ENCODE data around the gene PDX1.

The PDX1 gene

DNA sequence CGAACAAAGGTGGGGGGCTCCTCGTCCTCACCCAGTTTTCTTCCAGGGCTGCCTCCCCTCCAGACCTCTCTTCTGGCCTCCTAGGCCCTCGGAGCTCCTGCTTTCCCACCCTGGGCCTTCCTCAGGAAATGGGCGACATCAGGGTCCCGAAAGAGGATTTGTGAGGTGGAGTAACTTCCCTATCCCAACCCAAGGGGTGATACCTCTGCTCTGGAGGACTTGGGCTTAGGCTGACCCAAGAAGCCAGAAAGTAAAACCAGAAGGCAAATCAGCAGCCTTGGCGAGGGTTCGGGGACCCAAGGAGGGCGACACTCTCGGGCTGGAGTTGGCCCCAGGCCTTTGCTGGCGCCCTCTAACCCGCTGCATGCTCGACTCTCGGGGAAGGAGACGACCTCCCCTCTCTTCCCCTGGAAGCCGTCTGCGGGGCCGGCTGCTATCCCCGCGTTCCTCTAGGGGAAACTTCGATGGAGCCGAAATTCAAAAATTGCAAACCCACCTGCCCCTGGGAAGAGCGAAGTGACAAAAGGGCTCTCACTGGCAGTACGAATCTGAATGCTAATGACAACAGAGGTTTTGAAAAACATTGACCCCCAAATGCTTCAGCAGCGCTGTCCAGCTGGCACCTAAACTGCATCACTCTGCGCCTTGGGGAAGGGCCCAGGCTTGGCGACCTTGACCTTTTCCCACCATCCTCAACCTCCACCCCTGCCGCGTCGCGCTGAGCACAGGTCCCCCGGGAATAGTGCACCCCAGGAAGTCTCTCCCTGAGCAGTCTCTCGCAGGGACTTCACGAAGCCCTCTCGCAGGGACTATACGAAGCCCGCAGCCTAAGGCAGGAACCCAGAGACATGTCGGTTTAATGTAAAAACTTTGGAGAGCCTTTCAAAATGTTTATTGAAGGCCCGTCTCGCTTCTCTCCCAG is 2.4 kb downstream of the PDX1 start:
- DNase-seq: no peak

DNA sequence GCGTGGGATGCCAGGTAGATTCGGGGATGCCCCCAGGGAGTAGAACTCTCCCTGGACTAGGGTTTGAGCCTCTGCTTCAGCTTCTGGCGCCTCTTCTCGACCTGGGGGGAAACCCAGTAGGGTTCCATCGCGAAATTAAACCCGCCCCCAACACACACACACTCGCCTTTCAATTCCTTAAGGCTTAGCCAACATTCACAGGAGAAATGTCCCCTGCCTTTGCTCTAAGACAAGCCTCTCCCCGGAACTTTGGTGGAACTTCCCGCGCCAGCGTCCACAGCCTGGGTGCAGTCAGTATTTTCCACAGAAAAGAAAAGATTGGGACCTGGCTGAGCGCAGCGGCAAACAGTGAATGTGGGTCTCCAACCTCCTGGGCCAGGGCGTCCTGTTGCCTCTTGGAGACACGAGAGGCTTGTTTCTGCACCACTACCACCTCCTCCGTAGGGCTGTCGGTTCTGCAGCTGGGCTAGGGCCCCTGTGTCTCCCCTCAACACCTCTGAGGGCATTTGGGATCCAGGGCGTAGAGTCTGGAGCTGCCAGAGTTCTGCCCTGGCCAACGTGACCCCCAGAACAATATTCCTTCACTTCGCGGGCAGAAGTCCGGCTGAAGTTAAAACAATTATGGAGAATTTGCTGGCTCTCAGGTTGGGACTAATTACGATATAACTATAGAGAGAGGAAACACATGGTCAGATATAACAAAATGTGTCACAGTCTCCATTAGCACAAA is 3.2 kb downstream of the PDX1 start:
- DNase-seq: no peak

DNA sequence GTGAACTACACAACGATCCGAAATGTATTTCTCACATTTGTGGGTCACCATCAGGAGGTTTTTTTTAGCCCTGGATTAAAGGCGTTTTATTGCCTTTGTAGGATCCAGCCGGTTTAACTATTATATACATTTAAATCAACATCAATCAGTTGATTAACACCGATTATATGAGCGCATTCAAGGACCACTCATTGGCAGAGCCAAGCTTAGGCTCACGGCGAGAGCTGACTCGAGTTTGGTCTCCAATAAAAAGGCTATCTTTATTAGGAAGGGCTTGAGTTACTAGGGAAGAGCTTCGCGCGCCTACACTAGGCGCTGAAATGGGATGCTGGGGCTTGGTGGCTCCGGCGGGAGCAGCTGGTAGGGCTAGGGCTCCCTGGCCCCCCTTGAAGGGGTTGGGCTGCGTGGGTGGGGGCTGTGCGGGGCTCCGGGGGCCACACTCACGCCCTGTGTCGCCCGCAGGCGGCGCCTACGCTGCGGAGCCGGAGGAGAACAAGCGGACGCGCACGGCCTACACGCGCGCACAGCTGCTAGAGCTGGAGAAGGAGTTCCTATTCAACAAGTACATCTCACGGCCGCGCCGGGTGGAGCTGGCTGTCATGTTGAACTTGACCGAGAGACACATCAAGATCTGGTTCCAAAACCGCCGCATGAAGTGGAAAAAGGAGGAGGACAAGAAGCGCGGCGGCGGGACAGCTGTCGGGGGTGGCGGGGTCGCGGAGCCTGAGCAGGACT is 4.2 kb downstream of the PDX1 start:
- DNase-seq: no peak

DNA sequence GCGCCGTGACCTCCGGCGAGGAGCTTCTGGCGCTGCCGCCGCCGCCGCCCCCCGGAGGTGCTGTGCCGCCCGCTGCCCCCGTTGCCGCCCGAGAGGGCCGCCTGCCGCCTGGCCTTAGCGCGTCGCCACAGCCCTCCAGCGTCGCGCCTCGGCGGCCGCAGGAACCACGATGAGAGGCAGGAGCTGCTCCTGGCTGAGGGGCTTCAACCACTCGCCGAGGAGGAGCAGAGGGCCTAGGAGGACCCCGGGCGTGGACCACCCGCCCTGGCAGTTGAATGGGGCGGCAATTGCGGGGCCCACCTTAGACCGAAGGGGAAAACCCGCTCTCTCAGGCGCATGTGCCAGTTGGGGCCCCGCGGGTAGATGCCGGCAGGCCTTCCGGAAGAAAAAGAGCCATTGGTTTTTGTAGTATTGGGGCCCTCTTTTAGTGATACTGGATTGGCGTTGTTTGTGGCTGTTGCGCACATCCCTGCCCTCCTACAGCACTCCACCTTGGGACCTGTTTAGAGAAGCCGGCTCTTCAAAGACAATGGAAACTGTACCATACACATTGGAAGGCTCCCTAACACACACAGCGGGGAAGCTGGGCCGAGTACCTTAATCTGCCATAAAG is 4.8 kb downstream of the PDX1 start:
- no peak for DNase-seq

DNA sequence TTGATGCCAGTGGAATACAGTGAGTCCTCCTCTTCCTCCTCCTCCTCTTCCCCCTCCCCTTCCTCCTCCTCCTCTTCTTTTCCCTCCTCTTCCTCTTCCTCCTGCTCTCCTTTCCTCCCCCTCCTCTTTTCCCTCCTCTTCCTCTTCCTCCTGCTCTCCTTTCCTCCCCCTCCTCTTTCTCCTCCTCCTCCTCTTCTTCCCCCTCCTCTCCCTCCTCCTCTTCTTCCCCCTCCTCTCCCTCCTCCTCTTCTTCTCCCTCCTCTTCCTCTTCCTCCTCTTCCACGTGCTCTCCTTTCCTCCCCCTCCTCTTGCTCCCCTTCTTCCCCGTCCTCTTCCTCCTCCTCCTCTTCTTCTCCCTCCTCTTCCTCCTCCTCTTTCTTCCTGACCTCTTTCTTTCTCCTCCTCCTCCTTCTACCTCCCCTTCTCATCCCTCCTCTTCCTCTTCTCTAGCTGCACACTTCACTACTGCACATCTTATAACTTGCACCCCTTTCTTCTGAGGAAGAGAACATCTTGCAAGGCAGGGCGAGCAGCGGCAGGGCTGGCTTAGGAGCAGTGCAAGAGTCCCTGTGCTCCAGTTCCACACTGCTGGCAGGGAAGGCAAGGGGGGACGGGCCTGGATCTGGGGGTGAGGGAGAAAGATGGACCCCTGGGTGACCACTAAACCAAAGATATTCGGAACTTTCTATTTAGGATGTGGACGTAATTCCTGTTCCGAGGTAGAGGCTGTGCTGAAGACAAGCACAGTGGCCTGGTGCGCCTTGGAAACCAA is 5.6 kb downstream of the PDX1 start:
- DNase-seq: no peak

DNA sequence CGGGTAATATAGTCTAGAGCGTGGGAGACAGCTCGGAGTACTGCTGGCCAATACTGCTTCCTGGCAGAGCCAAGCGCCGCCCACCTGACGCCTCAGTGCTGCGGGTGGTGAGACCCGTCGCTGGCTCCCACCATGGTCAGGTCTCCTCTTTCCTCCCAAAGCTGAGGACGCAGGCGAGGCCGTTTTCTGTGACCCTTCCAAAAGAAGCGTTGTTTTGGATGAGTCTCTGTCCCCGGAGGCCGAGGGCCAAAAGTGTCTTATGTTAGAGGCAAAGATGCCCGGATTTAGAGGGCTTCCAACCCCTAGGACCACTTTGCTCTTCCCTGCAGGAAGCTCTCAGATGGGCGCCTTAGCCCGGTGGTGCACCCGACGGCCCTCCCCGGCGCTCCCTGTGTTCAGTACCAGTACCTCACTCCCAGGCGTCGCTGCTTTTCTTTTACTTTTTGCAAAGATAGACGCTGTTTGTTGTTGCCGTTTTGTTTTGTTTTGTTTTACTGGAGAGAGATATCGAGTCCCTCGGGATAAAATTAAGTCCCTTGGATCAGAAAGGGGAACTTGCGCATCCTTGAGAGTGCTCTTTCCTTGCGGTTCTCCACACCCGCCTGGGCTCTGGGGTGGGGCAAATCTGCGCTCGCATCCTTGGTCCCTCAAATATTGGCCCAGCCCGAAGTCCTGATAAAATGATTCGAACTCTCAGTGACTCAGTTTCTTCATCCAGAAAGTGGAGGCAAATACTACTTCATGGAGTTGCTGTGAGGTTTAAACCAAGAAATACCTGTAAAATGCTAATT is 7.0 kb downstream of the PDX1 start:
- DNase-seq: no peak

DNA sequence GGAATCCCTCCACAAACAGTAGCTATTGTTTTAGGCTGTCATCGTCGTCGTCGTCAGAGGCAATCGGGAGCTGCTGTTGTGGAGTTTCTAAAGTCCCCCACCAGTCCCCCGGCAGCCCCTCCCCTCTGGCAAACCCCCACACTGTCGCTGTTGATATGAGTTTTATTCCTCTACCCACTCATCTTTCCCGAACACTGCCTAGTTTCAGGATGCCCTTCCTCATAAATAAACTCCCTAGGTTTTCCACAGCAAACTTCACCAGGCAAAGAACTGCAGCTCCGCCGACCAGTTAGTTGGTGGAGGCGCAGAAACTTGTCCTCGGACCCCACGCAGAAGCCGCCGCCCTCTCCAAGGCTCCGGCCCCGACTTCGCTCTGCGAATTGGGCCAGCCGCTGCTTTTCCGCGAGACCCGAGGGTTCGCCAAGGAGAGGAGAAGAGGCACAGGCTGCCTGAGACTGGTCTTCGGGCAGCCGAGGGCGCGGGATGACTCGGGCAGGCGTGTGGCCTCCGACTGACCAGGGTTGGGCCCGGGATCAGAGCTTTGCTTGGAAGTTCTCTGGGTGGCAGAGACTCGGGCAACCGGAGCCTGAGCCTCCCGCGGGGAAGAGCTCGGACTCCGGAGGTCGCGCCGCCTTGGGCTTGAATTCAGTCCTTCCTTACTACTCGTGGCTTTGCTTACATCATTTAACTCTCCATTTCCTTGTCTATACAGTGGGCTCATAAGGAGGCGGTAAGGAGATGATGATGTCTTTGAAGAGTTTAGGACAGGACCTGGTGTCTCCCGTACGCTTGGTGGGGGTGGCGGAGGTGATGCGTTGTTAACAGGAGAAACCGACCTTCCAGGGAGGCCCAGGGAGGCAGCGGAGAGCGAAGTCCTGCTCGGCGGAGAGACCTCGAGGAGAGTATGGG is 7.9 kb downstream of the PDX1 start:
- no peak for DNase-seq

DNA sequence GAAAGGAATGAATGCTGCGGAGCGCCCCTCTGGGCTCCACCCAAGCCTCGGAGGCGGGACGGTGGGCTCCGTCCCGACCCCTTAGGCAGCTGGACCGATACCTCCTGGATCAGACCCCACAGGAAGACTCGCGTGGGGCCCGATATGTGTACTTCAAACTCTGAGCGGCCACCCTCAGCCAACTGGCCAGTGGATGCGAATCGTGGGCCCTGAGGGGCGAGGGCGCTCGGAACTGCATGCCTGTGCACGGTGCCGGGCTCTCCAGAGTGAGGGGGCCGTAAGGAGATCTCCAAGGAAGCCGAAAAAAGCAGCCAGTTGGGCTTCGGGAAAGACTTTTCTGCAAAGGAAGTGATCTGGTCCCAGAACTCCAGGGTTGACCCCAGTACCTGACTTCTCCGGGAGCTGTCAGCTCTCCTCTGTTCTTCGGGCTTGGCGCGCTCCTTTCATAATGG is 8.6 kb downstream of the PDX1 start:
- no peak for DNase-seq

DNA sequence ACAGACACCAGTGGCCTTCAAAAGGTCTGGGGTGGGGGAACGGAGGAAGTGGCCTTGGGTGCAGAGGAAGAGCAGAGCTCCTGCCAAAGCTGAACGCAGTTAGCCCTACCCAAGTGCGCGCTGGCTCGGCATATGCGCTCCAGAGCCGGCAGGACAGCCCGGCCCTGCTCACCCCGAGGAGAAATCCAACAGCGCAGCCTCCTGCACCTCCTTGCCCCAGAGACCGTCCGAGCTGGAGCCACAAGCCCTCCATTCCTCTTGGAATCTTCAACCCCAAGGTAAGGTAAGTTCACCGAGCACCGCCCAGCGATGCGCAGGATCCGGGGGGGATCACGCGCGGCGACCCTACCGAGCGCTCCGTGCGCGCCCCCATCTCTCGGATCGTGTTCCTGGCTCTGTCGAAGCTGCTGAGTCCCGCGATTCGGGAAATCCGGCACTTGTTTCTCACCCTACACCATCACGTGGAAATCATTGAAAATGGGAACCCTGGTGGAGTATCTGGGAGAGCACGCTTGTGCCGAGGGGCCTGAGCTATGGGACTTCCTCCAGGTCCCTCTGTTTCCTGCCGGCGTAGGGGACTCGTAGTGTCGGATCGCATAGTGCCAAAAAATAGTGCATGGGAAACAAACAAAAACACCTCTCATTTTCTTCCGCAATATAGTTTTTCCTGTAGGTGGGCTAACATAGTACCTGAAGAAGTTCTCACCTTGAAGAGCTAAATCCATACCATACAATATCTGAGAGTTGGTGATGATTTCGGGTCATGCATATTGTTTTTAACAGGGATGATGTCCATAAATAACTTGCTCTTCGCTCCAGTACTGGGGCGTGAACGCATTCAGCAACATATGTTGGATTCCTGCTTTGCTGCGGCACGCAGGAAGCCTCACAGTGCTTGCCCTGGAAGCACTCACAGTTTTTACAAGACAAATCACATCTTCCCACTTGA is 9.3 kb downstream of the PDX1 start:
- no peak for DNase-seq

DNA sequence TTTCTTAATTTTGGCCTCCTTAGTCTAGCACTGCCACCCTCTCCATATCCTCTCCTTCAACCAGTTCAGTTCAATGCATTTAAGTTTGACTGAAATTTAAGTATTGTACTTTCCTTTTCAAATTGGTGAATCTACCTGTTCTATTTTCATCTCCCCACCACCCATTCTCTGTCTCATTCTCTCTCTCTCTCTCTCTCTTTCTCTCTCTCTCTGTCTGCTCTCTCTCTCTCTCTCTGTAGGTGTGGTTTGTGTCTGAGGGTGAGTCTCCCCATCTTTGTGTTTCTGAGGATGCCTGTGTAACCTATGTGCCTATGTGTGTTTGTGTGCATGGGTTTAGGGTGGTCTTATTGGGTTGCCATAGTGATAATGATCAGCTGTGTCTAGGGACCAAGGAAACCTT is 10.1 kb downstream of the PDX1 start:
- no peak for DNase-seq

DNA sequence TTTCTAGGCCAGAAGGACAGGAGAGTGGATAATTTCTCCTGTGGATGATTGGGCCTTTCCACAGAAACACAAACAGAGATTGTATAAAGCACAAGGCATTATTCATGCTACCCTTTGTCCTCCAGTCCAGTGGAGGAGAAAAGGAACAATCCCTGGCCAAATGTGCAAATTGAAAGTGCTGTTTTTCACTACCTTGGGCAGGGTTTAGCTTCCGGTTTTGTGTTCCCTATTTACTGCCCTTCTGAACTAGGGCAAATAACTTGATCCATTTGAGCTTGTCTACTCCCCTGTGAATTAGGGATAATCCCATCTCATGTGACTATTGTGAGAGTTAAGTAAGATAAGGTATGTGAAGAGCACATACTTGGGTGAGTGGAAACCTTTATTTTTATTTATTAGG is 13.3 kb downstream of the PDX1 start:
- DNase-seq: no peak

DNA sequence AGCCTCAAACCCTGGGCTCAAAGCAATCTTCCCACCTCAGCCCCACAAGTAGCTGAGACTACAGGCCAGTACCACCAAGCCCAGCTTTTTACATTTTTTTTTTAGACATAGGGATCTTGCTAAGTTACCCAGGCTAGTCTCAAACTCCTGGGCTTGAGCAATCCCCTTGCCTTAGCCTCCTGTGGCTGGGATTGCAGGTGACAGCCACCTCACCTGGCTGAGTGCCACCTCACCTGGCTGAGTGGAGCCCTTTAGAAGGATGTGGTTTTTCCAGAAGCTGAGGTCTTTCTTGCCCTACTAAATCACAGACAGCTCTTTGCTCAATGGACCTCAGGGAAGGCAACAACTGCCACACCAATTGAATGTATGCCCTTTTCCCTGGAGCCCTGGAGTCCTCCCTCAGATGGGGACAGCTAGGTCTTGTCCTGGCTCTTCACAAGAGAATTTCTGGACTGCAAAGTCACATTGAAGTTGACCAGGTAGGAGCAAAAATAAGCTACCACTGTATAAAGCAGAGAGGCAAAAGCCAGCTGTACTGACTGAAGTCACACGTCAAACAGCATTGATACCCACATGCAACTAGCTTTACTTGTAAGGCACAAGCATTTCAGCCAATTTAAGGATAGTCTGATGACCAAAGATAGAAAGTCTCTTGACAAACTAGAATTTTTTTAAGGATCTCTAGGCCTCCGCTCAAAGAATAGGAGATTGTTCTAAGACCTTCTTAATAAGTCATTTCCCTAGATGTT is 14.0 kb downstream of the PDX1 start:
- DNase-seq: no peak

DNA sequence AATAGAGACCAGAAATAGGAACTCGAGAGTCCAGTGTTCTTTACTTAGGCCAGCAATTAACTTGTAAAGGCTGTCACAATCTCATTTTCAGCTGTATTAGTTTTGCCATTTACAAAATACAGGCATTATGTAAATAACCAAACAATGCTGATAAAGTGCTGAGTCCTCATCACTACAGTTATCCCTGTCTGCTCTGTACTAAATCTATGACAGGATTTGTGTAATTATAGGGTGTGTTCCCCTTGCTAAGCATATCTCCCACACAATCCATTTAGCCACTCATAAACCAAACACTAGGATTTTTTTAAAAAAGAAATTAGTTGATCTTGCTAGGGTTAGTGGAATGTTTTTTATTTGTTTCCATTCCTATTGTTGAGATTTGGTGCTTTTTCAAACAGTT is 23.2 kb downstream of the PDX1 start:
- DNase-seq: no peak

DNA sequence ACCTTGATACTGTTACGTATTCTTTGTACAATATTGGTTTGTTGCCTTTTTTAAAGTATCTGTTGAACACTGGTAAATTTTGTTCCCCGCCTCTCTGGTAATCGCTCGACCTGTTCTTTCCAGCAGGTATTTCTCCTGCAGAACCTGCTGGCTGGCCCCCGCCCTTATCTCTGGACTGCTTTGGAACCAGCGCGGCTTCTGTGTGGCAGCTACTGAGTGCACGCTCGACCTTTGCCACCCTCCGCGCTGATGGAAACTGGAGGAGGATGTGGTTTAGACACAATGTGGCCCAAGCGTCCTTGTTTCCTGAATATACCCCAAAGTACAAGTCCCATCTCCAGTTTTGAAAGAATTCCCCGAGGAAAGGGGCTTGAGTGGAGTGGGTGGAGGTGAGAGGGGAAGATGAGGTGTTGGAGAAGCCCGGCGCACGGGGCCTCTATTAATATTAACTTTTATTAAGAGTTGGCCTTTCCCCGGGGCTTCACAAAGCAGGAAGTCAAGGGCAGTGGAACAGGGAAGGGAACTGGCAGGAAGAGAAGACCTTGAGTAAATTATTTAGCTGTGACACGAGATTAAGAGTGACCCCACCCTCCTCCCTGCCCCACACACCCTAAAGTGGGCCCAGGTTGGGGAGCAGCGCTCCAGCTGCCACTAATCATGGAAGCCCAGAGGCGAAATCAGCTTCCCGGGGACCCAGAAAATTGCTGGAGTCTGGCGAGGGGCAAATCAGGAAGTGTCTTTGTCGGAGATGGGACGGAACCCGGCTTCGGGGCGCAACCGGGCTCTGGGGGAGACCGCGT is 33.3 kb downstream of the PDX1 start:
- no peak for DNase-seq

DNA sequence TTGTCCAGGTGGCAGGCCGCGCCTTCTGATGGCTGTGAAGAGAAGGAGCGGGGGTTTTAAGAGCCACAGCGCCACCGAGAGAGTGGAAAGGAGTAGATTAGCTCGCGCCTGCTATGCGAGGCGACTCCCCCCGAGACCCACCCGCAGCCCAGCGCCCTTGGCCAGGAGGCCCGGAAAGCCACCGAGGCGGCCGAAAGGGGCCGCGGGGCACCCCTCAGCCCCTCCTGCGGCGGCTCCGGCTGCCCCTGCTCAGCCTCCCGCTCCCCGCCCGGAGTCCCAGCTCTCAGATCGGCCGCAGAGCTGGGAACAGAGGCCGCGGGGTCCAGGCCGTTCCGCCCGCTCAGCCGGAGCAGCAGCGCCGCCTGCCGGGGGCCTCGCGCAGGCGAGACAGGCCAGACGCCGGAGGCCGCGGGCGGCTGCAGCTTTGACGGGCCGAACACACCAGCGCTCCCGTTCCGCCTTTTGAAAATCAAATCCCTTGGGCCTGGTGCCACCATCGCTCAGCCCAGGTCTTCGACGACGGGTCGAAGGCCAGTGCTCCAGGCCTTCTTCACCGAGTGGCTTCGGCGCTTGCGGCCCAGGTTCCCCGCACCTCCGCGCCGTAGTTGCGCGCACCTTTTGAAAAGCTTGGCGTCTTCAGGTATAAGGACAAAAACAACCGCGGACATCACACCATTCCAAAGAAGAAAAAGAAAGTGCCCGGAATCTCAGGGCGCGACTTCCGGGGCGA is 34.0 kb downstream of the PDX1 start:
- peak in 35 of 51 donors; percentile 1 to 72 (median 20) for DNase-seq
